ENCODE measurements around the gene PER1.

Gene PER1

DNA sequence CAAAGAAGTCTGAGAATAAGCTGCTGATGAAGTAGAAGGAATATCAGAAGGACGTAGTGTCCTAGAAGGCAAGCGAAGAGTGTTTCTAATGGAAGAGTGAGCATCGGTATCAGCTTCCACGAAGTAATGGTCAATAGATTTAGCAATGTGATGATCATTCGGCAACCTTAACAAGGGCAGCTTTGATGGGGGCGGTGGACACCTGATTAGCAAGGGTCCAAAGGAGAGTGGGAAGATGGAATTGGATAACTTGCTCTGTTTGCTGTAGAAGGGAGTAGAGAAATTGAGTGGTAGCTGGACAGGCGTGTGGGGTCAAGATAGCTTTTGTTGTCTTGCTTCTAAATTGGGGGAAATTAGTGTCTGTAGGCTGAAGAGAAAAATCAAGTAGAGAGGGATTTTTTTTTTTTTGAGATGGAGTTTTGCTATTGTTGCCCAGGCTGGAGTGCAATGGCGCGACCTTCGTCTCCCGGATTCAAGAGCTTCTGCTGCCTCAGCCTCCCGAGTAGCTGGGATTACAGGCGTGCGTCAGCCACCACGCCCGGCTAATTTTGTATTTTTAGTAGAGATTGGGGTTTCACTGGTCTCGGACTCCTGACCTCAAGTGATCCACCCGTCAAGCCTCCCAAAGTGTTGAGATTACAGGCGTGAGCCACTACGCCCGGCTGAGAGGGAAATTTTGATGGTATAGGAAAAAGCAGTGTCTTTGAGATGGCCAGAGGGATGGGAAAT lies 14.4 kb downstream of the PER1 start:
- no peak for DNase-seq

- no peak for DNase-seq
Observed at GRCh38 chr17:8133941-8134340, 18.3 kb downstream of the PER1 start.

GRCh38 chr17:8133399-8133798 lies 18.8 kb downstream of the PER1 start:
- no peak for DNase-seq

GRCh38 chr17:8131844-8132441 lies 20.3 kb downstream of the PER1 start:
- DNase-seq: no peak

DNA sequence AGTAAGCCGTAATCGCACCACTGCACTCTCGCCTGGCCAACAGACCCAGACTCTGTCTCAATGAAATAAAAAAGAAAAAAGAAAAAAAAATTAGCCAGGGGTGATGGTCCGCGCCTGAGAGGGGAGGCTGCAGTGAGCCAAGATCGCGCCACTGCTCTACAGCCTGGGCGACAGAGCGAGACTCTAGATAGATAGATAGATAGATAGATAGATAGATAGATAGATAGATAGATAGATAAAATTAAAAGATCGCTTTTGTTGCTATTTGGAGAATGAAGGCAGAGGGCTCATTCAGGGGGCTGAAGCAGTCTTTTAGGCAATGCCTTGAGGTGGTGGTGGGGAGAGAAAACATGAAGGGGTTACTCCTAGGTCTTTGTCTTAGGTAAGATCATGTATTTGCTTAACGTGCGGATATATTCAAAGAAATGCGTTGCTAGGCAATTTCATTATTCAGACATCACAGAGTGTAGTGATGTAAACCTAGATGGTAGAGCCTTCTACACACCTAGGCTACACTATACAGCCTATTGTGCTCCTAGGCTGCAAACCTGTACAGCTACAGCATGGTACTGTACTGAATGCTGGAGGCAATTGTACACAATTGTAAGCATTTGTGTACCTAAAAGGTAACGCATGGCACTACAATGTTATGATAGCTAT lies 23.9 kb downstream of the PER1 start:
- DNase-seq: peak; percentile 39

DNA sequence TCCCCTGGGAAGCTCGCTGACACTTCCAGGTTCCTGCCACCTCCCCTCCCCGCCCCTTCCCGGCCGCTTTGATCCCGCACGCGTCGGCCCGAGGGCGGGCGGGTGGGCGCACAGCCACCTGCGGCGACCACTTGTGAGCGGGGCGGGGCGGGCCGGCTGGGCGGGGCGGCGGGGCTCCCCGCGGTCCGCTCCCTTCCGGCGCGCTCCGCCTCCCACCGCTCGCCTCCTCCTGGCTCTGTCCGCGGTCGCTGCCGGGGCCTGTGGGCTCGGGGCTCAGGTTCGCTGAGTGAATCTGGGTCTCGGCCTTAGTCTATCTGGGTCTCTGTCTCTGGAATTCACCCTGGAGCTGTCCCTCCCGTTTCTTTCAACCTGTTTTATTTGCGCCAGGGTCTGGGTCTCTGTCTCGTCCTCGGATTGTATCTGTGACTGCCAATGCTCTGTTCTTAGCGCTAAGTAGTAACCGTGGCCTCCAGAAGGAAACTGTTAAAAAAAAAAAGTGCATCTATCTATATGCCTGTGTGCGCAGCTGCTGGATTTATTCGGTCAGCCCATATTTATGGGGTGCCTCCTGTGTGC lies 25.6 kb downstream of the PER1 start:
- peak; percentile 71 for DNase-seq

DNA sequence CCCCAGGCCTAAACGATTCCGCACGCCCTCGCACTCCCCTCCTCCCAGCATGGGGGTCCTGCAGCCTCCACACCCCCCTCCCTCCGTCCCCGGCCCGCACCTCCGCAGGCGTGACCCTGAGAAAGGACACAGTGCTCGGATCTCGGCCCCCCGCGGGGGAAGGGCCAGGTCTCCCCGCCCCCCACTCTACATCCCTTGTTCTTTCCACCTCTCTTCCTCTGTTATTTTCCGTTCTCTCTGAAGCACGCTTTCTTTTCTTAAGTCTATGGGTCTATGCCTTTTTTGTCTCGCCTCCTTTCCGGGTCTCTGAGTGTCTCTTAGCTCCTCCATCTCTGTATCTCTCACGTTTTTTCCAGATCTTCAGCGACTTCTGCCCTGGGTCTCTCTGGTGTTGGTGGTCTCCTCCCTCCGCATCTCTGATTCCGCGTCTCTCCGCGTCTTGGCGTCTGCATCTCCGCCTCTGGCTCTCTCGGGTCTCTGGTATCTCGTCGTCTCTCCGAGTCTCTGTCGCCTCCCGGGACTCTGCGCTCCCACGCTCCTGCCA lies 26.2 kb downstream of the PER1 start:
- DNase-seq: peak; percentile 60

- peak; percentile 71 for DNase-seq
Observed at GRCh38 chr17:8125154-8125946, 26.9 kb downstream of the PER1 start.

DNA sequence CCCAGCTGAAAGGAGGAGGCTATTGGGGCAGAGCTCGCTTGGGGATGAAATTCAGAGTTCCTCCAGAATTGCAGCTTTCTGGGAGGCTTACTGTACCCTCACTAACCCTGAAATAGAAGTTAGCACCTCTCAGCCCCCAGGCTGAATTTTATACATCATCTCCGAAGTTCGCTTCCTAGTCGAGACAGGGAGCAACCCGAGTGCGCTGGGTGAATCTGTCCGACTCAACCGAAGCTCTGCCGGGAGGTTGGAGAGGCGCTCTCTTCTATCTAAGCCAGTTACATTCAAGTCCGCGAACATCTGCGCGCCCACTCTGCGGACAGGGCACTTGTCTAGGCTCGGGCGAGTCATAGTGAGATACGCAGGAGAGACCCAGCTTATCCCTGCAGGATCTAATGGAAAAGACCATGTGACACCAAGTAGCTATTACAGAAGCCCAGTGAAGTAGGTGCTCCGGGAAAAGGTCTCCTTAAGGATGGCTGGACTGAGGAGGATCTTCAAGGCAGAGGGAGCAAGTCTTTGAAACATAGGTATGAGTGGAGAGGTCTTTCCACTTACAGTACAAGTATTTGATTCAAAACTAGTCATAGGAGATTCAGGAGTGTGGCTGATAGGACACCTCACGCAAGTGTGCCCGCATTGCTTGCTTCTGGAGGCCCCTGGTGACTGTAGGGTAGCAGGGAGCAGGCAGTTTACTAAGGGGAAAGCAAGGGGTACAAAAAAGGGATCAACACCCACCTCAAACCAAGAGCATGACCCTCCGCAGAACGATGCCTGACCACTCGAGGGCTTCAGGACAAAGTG lies 27.7 kb downstream of the PER1 start:
- DNase-seq: peak; percentile 24

DNA sequence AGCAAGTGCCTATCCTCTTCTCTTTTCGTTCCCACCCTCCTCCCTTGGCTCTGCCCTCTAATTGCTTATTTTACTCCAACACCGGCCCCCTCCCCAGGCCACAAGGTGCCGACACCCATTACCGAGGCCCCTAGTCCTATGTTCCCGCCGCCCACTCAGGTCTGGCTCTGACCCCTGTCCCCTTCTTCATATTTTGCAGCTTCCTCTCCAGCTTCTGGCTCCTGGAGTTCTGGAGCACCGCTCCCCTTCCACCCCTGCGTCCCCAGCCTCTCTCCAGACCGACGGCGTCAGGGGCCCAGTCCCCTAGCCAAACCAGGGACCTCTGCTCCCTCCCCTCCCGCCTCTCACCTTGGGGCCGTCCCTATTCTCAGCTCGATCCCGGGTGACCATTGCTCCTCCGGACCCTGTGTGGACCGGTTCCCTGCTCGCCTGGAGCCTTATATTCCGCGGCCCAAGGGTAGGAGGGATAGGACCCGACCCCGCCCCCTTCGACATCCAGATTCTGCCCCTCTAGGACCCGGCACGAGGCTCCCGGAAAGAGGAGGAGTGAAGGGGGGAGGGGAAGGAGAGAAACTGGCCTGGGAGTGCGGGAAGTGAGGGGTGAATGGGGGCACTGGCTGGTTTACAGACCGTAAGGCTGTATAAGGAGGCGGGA lies 28.4 kb downstream of the PER1 start, which contains the start of gene HES7:
TSS of gene HES7 (minus strand) at position 412 of the 655 bp plus-strand sequence. CDS start at position 390, 22 bp downstream.
- peak; percentile 32 for DNase-seq

DNA sequence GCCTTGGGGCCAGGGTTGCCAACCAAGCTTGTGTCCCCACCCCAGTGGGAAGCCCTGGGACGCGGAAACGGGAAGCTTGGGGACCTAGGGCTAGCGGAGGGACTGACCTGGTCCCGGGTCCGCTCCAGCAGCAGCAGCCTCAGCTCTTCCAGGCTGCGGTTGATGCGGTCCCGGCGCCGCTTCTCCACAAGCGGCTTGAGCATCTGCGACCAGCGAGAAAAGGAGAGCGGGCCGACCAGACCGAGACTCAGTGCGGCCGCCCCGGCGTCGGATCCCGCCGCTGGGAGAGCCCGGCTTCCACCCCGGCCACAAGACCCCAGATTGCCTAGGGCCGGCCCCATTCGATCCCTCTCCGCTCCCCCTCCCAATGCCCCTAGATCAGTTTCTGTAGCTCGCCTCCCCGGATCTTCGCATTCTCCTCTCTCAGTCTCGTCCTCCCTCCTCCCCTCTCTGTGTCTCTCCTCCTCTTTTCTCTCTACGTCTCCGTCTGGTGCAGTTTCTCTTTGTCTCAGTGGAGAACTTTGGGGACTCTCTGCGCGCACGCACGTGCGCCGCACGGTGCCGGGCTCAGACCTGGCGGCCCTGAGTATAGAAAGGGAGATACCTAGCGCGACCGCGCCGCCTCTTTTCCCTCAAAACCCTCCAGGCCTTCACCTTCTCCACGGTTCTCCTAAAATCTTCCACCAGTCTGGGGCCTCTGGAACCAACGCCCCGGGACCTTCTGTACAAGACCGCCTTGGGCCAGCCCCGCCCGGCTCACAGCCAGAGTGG lies 29.1 kb downstream of the PER1 start:
- DNase-seq: no peak

DNA sequence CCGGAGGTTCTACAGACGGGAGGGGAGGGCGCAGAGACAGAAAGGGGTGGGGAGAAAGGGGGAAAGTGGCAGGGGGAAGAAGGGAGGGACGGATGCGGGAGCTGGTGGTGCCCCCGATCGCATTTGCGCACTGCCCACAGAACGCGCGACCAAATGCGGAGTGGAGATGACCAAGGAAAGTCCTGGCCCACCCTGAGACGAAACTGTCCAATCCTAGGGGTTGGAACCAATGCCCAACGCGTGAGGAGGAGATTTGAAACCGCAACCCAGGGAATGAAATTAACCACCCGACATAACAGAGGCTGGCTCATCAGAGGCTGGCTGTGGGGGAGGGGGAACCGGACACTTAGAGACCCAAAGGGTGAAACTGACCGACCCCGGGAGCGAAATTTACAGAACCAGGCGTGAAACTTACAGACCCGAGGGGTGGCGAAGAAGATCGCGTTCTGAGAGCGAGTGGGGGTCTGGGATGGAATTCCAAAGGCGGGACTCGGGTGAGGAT lies 29.7 kb downstream of the PER1 start:
- DNase-seq: no peak

GRCh38 chr17:8121681-8122421 lies 30.4 kb downstream of the PER1 start:
- peak; percentile 73 for DNase-seq

GRCh38 chr17:8121407-8121680 lies 30.9 kb downstream of the PER1 start:
- no peak for DNase-seq

DNA sequence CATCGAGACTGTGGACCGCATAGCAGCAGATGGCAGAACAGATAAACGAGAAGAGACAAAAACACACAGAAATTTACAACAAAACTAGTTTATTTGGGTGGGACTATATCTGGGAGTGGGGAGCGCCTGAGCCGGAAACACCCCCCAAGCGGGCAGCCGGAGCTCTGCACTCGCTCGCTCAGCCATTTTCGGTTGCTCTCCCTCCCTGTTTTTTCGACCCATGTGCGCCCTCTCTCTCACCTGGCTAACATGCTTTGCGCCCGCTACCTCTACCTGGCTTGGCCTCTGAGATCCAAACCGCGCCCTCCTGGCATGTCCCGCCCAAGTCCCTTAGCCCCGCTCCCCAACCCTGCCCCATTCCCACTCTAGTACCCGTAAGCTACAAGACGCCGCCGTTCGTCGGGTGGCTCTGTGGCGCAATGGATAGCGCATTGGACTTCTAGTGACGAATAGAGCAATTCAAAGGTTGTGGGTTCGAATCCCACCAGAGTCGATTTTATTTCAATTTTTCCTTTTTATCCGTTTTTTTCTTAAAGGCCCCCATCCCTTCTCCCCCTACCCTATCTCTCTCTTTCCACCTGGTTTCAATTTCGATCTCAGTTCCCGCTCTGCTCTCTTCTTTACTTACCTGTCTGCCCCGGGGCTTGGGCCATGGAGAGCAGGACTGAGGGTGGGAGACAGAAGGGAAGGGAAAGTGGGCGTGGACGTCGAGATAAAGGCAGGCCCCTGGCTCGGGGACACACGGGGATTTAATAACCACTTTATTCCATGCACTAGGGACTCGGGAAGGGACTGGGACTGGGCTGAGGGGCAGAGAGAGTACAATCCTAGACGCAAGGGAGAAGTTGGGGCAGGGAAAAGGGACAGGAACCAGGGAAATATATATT lies 31.4 kb downstream of the PER1 start:
- peak; percentile 87 for DNase-seq

GRCh38 chr17:8119581-8120519 lies 32.4 kb downstream of the PER1 start:
- peak; percentile 93 for DNase-seq

Measured in NCI-H146 (cell line).